ENCODE data around the gene DYNLL2.
"Not testable (repeated sequence)": the region's sequence is repeated elsewhere in the genome, so short reads cannot be mapped to it uniquely, and the experiment has no call there.

DYNLL2 gene
- long read RNA-seq, donor 1, full-length matches to known transcripts = 10 of 32 reads
- long read RNA-seq, donor 1, partial matches to known transcripts = 22 of 32 reads
- long read RNA-seq, donor 1, other reads (novel, unspliced or antisense) = 0 of 32 reads
- long read RNA-seq, donor 2, full-length matches to known transcripts = 6 of 6 reads
- long read RNA-seq, donor 2, partial matches to known transcripts = 0 of 6 reads
- long read RNA-seq, donor 2, other reads (novel, unspliced or antisense) = 0 of 6 reads
- long read RNA-seq, donor 3, full-length matches to known transcripts = 5 of 12 reads
- long read RNA-seq, donor 3, partial matches to known transcripts = 7 of 12 reads
- long read RNA-seq, donor 3, other reads (novel, unspliced or antisense) = 0 of 12 reads
- long read RNA-seq, donor 4, full-length matches to known transcripts = 21 of 21 reads
- long read RNA-seq, donor 4, partial matches to known transcripts = 0 of 21 reads
- long read RNA-seq, donor 4, other reads (novel, unspliced or antisense) = 0 of 21 reads
- long read RNA-seq, donor 5, full-length matches to known transcripts = 9 of 9 reads
- long read RNA-seq, donor 5, partial matches to known transcripts = 0 of 9 reads
- long read RNA-seq, donor 5, other reads (novel, unspliced or antisense) = 0 of 9 reads
- long read RNA-seq, donor 6, full-length matches to known transcripts = 9 of 101 reads
- long read RNA-seq, donor 6, partial matches to known transcripts = 92 of 101 reads
- long read RNA-seq, donor 6, other reads (novel, unspliced or antisense) = 0 of 101 reads
- long read RNA-seq, donor 7 = 0 reads
- long read RNA-seq, donor 8, full-length matches to known transcripts = 15 of 15 reads
- long read RNA-seq, donor 8, partial matches to known transcripts = 0 of 15 reads
- long read RNA-seq, donor 8, other reads (novel, unspliced or antisense) = 0 of 15 reads

DNA sequence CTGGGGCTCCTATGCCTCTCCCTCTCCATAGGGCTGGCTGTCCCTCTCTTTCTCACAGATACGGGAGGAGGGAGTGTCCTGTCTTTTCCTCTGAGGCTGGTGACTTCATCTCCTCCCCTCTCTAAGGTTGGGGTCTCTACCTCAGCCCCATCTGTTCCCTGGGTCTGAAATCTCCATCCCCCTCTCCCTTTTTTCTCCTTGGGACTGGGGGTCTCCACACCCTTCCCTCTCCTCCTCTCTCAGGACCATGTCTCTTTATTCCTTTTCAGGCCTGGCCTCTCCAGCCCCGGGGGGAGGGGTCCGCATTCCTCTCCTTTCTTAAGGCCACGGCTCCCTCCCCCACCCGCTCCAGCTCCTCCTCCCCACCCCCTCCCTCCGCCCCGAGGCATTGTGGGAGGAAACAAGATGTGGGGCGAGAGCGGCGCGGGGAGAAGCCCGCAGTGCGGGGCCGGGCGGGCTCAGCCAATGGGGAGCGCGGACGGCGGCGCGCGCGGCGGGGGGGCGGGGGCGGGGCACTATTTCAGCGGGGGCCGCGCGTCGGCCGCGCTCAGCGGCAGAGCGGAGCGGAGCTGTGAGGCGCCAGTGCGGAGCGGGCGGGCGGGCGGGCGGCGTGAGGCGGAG lies at the start of gene DYNLL2:
Gene DYNLL2 (plus strand): TSS at position 550 of the 621 bp plus-strand sequence. CDS start 3,672 bp downstream, outside the sequence.
- peak; percentile 92 for DNase-seq

DNA sequence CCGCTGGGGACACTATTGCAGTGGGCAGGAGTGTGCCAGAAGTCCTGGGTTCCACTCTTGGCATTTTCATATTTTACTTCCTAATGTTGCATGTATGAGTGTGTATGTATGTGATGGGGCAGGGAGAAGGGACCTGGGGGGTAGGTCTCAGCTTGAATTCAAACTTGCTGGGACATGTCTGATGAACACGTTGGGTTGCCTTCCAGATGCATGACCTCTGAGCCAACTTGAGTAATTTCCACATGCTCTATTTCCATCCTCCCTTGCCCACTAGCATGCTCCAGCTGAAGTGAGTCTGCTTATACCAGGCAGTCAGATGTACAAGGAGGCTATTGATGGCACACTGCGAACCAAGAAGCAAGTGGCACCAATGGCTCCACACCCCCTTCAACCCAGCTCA lies 43.2 kb upstream of the DYNLL2 start:
- no peak for DNase-seq

DNA sequence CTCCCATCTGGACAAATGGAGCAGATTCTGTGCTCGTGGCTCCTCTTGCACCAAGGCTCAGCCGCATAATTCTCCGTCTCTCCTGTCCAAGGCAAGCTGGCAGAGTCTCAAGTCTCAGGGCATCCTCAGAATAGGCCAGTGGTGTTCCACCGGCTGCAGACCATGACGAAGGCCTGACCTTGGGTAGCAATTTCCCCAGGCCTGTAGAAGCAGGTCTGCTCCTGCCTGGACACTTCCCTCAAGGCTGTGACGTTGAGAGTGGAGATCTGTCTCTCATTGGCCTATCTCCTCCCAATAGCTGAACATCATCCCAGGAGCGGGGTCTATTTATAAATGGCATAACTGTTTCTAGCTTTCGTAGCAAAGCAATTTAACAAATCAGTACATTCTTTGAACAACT lies 42.8 kb upstream of the DYNLL2 start:
- no peak for DNase-seq

DNA sequence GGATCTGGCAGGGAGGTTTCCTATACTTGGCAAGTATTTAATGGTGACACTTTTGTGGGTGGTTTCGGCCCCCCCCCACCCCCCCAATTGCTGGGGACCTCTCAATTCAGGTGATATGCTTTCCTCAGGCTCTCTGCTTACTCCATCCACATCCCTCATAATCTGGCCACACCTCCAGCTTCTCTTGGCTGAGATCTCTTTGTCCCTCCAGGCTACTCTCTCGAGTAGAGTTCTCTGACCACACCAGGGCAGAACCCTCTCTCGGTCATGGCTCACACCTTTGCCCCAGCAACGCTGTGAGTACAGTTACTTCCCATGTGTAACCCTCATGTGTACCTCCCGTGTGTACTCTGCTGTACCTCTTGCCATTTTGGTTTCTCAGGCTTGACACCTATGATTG lies 42.1 kb upstream of the DYNLL2 start:
- no peak for DNase-seq

DNA sequence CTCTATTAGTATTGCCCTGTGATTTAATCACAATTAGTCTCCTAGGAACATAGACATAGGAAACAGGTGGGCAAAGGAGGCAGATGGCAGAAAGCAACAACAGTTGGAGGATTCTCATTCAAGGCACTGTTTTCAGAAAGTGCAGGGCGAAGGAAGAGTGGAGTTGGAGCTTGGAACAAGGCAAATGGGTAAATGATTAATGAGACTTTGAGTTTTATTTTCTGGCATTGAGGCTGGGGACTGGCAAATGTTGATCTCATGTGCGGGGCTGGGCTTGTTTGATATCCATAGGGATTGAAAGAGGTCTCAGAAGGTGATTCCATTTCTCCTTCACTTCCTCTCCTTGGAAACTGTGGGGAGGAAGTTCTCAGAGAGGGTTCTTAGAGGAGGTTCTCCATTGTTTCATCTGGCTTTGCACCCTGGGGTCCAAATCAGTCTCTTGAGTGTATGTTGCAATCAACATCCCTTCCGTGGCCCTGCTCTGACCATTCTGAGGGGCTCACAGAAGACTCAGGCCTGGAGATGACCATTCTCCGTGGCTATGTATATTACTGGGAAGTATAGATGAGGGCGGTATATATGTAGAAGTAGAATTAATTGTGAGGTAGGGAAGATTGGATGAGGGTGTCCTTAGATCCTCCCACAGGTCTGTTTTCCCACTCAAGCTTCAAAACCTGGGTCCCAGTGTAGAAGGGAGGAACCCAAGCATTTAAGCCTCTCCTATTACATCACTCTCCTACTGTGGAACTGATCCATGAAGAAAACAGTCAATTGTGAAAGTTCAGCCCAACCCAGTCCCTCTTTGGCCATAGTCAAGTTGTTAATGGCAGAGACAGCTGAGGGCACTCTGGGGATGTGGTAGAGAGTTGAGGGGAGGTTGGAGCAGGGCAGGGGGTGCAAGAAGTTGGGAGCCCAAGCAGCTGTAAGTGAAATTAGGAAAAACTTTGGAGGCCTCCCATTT lies 39.7 kb upstream of the DYNLL2 start:
- DNase-seq = no peak

DNA sequence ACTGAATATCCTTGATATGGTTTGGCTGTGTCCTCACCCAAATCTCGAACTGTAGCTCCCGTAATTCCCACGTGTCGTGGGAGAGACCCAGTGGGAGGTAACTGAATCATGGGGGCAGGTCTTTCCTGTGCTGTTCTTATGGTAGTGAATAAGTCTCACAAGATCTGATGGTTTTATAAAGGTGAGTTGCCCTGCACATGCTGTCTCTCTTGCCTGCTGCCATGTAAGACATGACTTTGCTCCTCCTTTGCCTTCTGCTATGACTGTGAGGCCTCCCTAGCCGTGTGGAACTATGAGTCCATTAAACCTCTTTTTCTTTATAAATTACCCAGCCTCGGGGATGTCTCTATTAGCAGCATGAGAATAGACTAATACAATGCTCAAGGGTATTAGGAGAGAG lies 39.0 kb upstream of the DYNLL2 start:
- DNase-seq = not testable (repeated sequence)

DNA sequence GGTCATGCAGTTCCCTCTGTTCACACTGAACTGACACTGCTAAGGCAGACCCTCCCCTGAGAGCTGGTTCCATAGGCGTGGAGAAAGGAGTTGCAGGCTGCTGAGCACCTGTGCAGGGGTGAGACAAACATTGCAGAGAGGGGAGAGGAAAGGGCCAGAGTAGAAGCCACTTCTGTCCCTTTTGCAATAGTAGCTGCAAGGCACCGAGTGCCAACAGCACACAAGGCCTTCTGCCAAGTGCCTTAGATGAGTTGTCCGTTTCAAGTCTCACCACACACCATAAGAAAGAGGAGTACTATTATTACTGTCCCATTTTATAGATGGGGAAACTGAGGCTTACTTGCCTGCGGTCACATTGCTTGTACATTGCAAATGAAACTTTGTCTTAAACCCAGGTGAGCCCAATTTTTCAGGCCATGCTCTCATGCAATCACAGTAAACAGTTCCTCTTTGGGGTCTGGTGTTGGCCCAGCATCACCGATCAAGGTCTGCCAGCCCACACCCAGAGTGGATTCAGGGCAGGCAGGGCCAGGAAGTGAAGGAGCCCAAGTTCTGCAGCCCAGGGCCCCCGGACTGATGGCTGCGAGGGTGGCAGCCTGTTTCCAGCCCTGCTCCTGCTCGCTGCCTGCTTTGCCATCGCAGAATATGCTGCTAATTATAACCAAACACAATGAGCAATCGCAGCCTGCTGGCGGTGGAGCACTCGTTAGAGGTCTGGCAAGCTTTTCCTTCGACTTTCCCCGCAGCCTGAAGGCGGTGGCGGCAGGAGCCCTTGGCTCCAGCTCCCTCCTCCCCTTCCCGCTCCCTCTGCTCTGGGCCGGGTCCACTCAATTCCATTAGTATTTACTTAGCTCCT lies 36.8 kb upstream of the DYNLL2 start:
- DNase-seq = no peak

DNA sequence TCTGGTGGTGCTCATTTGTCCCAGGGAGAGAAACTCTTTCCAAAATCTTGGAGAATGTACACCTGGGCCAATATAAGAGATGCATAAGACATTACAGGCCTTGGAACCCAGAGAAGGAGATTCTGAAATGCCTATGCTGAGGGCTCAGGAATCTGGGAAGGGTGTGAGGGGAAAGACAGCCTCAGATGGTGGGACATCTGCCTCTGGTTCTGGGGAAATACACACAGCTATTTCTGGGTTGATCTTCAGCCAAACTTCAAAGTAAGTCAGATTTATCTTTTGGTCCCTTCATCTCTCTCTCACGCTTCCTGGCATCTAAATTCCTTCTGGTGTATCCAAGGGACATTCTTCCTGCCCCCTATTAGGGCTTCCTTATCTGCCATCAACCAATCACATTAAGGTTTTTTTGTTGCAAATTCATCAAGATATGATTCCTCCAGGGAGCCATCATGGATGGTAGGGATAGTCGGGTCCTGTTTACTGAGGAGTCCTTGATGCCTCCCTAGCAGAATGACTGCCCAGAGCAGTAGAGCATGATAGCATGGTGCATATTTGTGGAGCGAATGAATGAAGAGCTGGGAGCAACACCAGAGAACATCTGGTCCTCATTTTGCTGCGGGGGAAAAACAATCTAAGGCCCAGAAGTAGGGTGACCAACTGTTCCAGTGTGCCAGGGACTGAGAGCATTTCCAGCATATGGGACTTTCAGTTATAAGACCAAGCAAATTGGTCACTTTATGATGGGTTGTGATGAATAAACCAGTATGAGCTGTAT lies 35.7 kb upstream of the DYNLL2 start:
- no peak for DNase-seq

DNA sequence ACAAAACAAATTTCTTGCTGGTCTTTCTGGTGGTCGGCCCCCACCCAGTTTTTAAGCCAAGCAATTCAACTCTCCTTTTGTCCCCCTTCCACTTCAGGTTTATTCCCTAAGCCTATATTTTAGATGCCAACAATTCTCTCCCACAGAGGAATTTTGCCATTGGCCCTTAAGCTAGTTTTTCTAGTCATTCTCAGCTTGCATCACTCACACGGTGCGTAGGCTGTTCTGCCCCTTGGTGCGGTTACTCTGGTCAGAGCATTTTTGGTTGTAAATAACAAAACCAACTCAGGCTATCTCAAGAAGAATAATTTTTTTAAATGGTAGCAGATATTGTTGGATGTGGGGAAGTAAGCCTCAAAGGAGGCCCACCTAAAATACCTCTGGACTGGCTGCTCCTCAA lies 33.7 kb upstream of the DYNLL2 start:
- DNase-seq = no peak

DNA sequence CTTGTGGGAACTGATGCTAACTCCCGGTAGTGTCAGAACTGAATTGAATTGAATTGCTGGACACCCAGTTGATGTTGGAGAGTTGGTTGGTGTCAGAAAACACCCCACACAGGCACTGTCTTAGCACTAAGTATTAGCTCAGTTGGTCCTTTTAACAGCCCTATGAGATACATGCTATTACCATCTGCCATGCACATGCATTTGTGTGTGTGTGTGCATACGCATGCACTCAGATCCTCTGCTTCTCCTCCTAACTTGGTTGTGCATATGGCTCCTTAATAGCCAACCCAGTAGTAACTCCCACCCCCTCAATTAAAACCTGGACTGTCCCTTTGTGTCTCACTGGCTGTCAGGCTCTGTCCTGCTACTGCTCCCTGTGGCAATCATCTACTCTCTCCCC lies 32.3 kb upstream of the DYNLL2 start:
- DNase-seq = no peak

DNA sequence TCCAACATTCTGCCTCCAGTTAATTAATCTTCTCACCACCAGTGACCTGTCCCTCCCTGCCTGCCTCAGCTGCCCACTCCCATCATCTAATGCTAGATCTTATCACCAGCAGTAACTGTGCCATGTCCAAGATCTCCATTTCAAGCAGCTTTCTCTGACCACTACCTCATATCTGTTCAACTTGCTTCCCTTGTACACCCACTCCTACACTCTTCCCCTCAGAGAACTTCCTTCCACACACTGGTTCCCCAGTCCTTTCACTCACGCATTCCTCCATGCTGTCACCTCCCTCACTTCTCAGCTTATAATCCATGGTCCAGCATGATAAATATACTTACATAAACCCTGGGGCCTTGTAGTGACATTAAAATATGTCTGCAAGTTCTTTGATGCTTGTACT lies 31.8 kb upstream of the DYNLL2 start:
- no peak for DNase-seq

DNA sequence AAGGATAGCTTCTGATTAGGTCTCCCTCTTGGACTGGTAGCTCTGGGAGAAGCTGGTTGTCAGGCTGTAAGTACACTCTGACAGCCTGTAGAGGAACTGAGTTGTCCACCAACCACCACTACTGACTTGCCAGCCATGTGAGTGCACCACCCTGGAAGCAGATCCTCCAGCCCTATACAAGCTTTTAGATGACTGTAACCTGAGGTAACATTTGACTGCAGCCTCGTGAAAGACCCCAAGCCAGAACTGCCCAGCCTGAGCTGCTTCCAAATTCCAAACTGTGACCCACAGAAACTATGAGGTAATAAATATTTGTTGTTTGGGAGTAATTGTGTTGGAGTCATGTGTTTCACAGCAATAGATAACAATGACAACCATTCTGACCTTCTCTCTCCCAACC lies 30.8 kb upstream of the DYNLL2 start:
- DNase-seq = no peak

DNA sequence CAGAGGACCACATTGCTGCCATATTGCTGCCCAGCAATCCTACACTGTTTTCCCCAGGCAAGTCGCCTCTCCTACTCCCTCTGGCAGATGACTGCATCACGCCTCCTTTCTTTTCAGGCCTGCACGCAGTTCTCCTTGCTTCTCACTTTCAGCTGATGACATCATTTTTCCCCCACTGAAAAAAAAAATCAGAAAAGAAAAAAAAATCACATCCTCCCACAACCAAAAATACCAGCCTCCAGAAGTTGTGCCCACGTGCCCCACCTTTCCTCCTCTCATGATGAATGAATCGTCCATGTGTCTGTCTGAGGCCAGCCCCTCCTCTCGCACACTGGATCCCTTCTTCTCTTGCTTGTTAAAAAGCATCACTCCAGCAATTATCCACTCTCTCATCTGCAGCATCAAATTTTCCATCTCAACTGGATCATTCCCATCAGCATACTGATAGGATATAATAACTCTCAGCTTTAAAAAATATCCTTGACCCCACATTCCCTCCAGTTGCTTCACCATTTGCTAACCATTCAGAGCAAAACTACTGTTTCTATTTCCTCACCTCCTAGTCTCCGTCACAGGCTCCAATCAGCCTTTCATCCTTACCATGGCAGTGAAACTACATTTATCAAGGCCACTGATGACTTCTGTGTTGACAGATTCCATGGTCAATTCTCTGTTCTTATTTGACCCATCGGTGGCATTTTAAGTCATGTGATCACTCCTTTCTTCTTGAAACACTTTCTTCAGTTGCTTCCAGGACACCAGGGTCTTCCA lies 30.1 kb upstream of the DYNLL2 start:
- no peak for DNase-seq

DNA sequence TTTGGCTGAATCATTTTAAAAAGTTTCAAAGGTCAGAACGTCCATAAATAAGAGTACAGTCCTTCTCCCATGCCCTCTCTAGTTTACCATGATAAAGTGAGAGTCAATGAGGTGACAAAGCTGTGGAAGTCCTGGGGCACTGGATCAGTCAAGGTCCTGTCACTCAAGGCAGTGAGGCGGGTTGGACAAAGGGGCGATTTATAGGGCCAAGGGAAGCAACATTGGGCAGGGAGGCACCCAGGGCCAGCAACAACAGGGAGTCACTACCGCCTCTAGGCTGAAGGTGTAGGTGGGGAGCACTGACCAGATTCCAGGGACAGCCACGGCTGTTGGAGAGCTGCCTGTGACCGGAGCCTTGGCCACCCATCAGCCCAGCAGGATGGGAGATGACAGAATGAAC lies 28.6 kb upstream of the DYNLL2 start:
- no peak for DNase-seq

DNA sequence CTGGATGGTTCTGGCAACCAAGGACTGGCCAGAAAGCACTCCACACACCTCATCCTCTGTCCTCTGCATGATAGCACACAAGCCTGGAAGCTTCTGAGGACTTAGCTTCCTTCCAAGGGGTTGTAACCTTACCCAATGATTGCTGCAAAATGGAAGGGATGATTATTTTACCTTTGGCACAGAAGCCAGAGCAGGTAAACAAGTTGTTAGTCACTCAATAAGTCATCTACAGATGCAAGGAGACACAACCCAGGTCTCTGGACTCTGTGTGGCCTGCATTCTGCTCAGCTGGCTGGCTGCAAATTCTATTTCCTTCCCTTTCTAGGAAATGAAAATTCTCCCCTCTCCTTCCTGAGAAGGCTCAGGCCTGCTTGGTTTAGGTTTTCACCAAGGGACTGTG lies 26.7 kb upstream of the DYNLL2 start:
- DNase-seq = no peak

DNA sequence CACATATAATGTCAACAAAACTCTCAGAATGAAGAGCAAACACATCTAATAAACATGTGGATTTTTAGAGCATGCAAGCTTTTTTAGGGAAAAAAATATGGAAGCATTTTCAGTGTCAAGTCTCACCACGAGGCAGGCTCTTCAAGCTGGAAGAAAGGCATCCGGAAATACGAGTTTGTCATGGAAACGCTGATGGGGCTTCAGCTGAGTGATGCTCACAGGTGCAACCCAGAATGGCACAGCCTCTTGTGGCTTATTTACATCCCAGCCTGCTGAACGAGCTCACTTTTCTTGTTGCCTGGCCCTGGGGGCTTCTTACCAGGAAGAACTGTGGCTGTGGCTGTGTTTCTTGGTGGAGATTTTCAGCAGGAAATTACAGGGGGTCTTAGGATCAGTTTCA lies 24.1 kb upstream of the DYNLL2 start:
- DNase-seq = no peak

DNA sequence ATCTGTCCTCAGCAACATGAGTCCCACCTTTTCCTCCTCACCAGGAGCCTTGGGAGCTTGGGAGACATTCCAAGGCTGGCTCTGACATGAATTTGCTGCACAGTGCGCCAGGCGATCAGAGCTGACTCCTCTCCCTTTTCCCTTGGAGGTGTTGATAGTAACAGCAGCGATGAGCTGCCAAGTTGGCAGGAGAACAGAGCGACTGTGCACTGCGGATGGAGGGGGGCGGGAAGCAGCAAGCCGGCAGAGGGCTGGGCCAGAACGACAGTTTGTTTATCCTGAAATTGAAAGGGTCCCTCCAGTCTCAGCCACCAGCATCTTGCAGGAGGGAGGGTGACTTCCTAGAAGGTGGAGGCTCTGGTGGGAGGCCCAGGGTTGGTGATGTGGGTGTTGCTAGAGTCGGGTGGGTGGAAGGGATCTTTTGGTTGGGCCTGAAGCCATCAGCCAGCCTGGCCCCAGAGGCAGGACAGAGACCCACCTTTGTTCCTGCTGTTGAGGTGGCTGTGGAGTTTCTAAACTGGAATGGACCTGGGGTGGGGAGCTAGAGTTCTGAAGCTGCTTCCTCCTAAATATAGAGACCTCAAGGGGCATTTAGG lies 22.5 kb upstream of the DYNLL2 start:
- no peak for DNase-seq

DNA sequence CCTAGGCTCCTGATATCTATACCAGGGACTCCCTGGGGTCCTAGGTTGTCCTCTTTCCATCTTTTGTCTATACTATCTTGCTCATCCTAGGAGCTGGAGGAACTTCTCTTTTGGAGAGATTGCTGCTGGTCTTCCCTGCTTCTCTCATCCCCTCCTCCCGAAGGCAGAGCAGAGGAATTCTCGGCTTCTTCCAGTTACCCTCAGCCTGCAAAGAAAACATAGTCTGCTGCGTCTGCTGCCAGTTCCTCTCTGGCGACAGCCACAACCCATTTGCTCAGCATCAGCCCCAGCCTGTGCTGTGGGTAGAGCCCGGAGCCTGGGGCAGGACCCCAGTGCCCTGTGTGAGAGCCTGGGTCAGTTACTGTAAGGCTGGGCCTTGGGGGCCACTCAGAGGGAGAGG lies 21.5 kb upstream of the DYNLL2 start:
- no peak for DNase-seq

DNA sequence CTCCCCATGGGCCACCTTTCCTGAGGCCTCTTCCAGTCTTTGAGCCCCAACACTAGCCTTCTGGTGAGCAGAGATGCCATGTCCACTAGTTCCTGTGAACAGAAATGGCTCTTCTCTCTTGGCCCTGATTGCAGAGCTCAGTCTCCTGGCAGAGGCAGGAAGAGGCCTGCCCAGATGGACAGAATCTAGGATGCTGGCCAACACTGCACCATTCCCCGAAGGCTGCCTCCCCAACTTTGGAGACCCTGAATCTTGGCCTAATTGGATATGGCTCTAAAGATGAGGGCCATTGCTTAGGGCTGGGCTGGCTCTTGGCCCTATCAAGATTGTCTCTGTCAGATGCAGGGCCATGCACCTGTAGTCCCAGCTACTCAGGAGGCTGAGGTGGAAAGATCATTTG lies 18.0 kb upstream of the DYNLL2 start:
- no peak for DNase-seq
